Measurements from ENCODE around the gene PTTG1IP.

DNA sequence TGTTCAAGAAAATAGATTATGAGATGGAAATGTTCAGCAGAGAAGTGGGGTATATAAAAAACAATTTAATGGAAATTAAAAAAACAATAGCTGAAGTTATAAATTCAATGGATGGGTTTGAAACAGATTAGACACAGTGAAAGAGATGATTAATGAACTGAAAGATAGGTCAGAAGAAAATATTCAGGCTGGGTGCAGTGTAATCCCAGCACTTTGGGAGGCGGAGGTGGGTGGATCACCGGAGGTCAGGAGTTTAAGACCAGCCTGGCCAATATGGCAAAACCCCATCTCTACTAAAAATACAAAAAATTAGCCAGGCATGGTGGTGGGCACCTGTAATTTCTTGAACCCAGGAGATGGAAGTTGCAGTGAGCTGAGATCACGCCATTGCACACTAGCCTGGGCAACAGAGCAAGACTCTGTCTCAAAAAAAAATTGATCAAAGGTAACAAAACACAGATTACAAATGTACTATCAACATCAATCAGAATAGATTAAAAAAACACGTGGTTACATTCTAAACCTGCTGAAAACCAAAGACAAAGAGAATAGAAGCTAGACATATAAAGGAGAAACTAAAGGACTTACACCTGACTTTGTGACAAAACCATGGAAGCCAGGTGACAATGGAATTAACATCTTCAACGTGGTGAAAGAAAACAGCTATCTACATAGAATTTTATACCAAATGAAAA, 50.9 kb downstream of the PTTG1IP start:
- TF ChIP-seq, protein P1, sequence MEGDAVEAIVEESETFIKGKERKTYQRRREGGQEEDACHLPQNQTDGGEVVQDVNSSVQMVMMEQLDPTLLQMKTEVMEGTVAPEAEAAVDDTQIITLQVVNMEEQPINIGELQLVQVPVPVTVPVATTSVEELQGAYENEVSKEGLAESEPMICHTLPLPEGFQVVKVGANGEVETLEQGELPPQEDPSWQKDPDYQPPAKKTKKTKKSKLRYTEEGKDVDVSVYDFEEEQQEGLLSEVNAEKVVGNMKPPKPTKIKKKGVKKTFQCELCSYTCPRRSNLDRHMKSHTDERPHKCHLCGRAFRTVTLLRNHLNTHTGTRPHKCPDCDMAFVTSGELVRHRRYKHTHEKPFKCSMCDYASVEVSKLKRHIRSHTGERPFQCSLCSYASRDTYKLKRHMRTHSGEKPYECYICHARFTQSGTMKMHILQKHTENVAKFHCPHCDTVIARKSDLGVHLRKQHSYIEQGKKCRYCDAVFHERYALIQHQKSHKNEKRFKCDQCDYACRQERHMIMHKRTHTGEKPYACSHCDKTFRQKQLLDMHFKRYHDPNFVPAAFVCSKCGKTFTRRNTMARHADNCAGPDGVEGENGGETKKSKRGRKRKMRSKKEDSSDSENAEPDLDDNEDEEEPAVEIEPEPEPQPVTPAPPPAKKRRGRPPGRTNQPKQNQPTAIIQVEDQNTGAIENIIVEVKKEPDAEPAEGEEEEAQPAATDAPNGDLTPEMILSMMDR (conservative IDR thresholded peaks at IDR 0.05), result no peak
- no peak for TF ChIP-seq ZFX (IDR thresholded peaks at IDR 0.05)

All from C4-2B (cell line).